ENCODE measurements around the gene MYL11. TPM values are rescaled to one million over a fixed set of nuclear protein-coding genes. Genes with fewer than 3 reads are reported as not detected.
A peak's percentile ranks its signal among the peaks of the same experiment; 100 is the strongest.

MYL11 gene
- total RNA-seq, 4 donors from 2014 or later: 6.3 TPM; not detected in 3

DNA sequence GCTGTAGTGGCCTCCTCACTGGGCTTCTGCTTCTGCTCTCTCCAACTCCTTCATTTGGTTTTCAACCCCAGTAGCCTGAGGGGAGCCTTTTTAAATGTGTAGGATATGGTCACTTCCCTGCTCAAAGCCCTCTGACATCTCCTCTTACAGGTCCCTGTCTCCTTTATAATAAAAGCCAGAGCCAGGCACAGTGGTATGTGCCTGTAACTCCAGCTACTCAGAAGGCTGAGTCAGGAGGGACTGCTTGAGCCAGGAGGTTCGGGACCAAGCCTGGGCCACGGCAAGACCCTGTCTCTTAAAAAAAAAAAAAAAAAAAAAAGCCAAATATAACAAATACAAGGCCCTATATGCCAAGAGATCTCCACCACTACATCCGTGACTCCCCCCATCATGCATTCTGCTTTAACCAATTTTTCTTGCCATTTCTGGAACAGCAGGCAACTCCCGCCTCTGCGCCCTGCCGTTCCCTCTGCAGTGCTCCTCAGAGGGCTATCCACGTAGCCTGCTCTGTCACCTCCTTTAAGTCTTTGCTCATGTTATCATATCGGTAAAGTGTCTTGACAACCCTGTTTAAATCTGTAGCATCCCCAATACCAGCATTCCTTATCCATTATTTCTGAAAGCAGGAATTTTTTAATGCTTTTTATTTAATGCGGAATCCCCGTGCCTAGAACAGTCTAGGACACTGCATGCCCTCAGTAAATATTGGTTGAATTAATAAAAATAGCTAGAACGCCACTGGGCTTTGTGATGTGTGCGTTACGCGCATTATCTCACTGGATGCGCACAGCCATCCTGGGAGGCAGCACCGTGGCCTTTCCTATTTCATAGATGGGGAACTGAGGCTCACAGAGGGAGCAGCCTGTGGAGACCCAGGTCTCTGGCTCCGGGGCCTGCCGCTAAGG lies 42.3 kb downstream of the MYL11 start:
- peak overlapping the region; percentile 44 to 67 (median 54) for H3K4me3 ChIP-seq
- no peaks in the 10 kb centered on the region for H3K9me3 ChIP-seq
- TF ChIP-seq POLR2A (IDR thresholded peaks at IDR 0.05): no peak
- in situ Hi-C loops (cut with MboI; ENCODE audit: low pct_ligation_motif_present in 1 of 4, low pct_unique_long_range_greater_than_20kb in 1 of 4, low sequenced_read_pairs in 3 of 4): loop anchor here (25.0 kb wide), 2 partner anchors 305 to 330 kb away; partner anchors contain the start of genes GDPD3 (in 2 of the 4), MAPK3 (in 2 of the 4), PPP4C (in 2 of the 4) and TBX6 (in 2 of the 4)
- peaks cover 3 to 15% (median 12%) of the 10 kb centered on the region in 4 donors for H3K4me1 ChIP-seq
- H3K27ac ChIP-seq: peak overlapping the region; percentile 87 to 89 (median 88)
- peaks cover 0 to 1% (median 0%) of the 10 kb centered on the region in 4 donors for H3K36me3 ChIP-seq
- intact Hi-C loops (cut with DNase I; ENCODE audit: low total_unique reads): no loop called here
- WGBS, 2 donors (ENCODE audit: low coverage in 1 of 2): 64 to 84% methylated on average over 8 to 18 of the region's 18 CpGs
- H3K27me3 ChIP-seq: no peaks in the 10 kb centered on the region
- DNase-seq: no peak

DNA sequence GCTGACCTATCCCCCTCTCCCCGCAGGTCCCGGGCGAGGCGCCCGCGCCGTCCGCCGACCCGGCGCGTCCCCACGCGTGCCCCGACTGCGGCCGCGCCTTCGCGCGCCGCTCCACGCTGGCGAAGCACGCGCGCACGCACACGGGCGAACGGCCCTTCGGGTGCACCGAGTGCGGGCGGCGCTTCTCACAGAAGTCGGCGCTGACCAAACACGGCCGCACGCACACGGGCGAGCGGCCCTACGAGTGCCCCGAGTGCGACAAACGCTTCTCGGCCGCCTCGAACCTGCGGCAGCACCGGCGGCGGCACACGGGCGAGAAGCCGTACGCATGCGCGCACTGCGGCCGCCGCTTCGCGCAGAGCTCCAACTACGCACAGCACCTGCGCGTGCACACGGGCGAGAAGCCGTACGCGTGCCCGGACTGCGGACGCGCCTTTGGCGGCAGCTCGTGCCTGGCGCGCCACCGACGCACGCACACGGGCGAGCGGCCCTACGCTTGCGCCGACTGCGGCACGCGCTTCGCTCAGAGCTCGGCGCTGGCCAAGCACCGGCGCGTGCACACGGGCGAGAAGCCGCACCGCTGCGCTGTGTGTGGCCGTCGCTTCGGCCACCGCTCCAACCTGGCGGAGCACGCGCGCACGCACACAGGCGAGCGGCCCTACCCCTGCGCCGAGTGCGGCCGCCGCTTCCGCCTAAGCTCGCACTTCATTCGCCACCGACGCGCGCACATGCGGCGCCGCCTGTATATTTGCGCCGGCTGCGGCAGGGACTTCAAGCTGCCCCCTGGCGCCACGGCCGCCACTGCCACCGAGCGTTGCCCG lies 43.1 kb downstream of the MYL11 start:
- H3K4me3 ChIP-seq: peak overlapping the region; percentile 44 to 67 (median 54)
- 0% methylated on average over 104 of the region's 140 CpGs; no CpG with 5 or more reads in 1 of the 2 donors for WGBS, 2 donors (ENCODE audit: low coverage in 1 of 2)
- peak; percentile 90 for DNase-seq
- H3K4me1 ChIP-seq: peaks cover 3 to 15% (median 12%) of the 10 kb centered on the region in 4 donors
- H3K27me3 ChIP-seq: no peaks in the 10 kb centered on the region
- TF ChIP-seq, protein P1, sequence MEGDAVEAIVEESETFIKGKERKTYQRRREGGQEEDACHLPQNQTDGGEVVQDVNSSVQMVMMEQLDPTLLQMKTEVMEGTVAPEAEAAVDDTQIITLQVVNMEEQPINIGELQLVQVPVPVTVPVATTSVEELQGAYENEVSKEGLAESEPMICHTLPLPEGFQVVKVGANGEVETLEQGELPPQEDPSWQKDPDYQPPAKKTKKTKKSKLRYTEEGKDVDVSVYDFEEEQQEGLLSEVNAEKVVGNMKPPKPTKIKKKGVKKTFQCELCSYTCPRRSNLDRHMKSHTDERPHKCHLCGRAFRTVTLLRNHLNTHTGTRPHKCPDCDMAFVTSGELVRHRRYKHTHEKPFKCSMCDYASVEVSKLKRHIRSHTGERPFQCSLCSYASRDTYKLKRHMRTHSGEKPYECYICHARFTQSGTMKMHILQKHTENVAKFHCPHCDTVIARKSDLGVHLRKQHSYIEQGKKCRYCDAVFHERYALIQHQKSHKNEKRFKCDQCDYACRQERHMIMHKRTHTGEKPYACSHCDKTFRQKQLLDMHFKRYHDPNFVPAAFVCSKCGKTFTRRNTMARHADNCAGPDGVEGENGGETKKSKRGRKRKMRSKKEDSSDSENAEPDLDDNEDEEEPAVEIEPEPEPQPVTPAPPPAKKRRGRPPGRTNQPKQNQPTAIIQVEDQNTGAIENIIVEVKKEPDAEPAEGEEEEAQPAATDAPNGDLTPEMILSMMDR (IDR thresholded peaks at IDR 0.05): peak in 4 of 5 experiments; percentile 9 to 44 (median 16)
- peak; percentile 65 for TF ChIP-seq POLR2A (IDR thresholded peaks at IDR 0.05)
- TF ChIP-seq EP300 (IDR thresholded peaks at IDR 0.05; ENCODE audit: low read depth): no peak
- TF ChIP-seq POLR2AphosphoS5 (IDR thresholded peaks at IDR 0.05): peak; percentile 44 to 92 (median 88)
- peaks cover 0 to 10% (median 2%) of the 10 kb centered on the region in 4 donors for H3K36me3 ChIP-seq
- H3K9me3 ChIP-seq: no peaks in the 10 kb centered on the region
- intact Hi-C loops (cut with DNase I; ENCODE audit: low total_unique reads): no loop called here
- peak overlapping the region; percentile 87 to 89 (median 88) for H3K27ac ChIP-seq
- in situ Hi-C loops (cut with MboI; ENCODE audit: low pct_ligation_motif_present in 1 of 4, low pct_unique_long_range_greater_than_20kb in 1 of 4, low sequenced_read_pairs in 3 of 4): loop anchor here (25.0 kb wide), 2 partner anchors 305 to 330 kb away; partner anchors contain the start of genes GDPD3 (in 2 of the 4), MAPK3 (in 2 of the 4), PPP4C (in 2 of the 4) and TBX6 (in 2 of the 4)

DNA sequence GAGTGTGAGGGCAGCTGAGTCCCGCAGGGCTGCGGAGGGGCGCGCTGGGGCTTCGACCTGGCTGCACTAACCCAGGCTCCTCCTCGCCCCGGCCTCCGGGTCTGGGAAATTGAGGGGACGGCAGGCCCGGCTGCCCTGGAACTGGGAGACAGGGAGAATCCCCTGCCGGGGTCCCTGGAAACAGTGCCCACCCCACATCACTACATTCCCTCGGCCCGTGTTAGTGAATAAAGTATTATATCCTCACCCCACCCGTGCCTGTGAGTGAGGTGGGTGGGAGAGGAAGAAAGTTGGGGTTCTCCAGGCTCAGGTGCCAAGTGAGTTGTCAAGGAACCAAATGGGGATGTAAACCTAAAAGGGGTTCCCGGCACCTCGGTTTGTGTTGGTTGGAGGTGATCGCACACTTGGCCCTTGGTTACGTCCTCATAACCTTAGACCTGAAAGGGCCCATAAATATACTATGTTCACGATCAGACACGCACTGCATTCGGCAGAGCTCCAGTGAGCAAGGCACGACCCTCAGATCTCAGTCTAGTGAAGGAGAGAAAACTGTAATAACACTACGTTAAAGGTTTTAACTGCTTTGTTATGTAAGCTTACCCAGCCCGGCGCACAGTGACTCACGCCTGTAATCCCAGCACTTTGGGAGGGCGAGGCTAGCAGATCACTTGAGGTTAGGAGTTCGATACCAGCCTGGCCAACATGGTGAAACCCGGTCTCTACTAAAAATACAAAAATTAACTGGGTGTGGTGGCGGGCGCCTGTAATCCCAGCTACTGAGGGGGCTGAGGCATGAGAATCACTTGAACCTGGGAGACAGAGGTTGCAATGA lies 44.0 kb downstream of the MYL11 start:
- Histone ChIP-seq H3K27ac (peak overlapping the region; percentile 87 to 89 (median 88)), H3K4me3 (peak overlapping the region; percentile 1 to 67 (median 54)), H3K27me3 (no peaks in the 10 kb centered on the region), H3K9me3 (no peaks in the 10 kb centered on the region), H3K4me1 (peaks cover 3 to 15% (median 12%) of the 10 kb centered on the region in 4 donors), H3K36me3 (peaks cover 0 to 18% (median 6%) of the 10 kb centered on the region in 4 donors)
- in situ Hi-C loops (cut with MboI; ENCODE audit: low pct_ligation_motif_present in 1 of 4, low pct_unique_long_range_greater_than_20kb in 1 of 4, low sequenced_read_pairs in 3 of 4): loop anchor here (25.0 kb wide), 2 partner anchors 306 to 331 kb away; partner anchors contain the start of genes GDPD3 (in 2 of the 4), MAPK3 (in 2 of the 4), PPP4C (in 2 of the 4) and TBX6 (in 2 of the 4)
- intact Hi-C loops (cut with DNase I; ENCODE audit: low total_unique reads): no loop called here
- peak; percentile 50 for DNase-seq
- 51 to 60% methylated on average over 5 to 31 of the region's 31 CpGs for WGBS, 2 donors (ENCODE audit: low coverage in 1 of 2)
- TF ChIP-seq POLR2AphosphoS5 (IDR thresholded peaks at IDR 0.05) (no peak), EP300 (IDR thresholded peaks at IDR 0.05; ENCODE audit: low read depth) (no peak), POLR2A (IDR thresholded peaks at IDR 0.05) (no peak)
- TF ChIP-seq, protein P1 (IDR thresholded peaks at IDR 0.05): peak in 1 of 5 experiments; percentile 0

DNA sequence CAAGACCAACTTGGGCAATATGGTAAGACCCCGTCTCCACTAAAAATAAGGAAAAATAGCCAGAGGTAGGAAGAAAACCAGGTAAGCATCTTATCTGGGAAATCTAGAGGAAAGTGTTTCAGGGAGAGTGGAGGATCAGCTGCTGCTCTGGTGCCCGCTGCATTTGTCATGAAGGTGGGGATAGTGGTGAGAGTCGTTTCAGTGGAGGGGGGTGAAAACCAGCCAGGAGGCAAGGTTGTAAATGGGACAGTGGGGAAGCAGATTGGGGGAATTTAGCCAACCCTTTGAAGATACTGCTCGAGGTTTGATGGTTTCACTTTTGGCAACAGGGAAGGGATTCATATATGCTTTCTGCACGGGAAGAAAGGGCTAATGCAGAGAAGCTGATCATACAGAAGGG lies 46.4 kb downstream of the MYL11 start:
- Histone ChIP-seq H3K4me1 (peaks cover 3 to 15% (median 12%) of the 10 kb centered on the region in 4 donors), H3K27ac (no peak overlapping the region), H3K36me3 (peaks cover 0 to 22% (median 10%) of the 10 kb centered on the region in 4 donors), H3K27me3 (no peaks in the 10 kb centered on the region), H3K4me3 (no peak overlapping the region), H3K9me3 (no peaks in the 10 kb centered on the region)
- 60 to 69% methylated on average over 4 to 5 of the region's 5 CpGs for WGBS, 2 donors (ENCODE audit: low coverage in 1 of 2)
- DNase-seq: no peak
- in situ Hi-C loops (cut with MboI; ENCODE audit: low pct_ligation_motif_present in 1 of 4, low pct_unique_long_range_greater_than_20kb in 1 of 4, low sequenced_read_pairs in 3 of 4): loop anchor here (25.0 kb wide), 2 partner anchors 309 to 334 kb away; partner anchors contain the start of genes GDPD3 (in 2 of the 4), MAPK3 (in 2 of the 4), PPP4C (in 2 of the 4) and TBX6 (in 2 of the 4)
- TF ChIP-seq EP300 (IDR thresholded peaks at IDR 0.05; ENCODE audit: low read depth): no peak
- TF ChIP-seq POLR2AphosphoS5 (IDR thresholded peaks at IDR 0.05): no peak
- TF ChIP-seq, protein P1 (IDR thresholded peaks at IDR 0.05): no peak
- no peak for TF ChIP-seq POLR2A (IDR thresholded peaks at IDR 0.05)
- intact Hi-C loops (cut with DNase I; ENCODE audit: low total_unique reads): no loop called here
